ENCODE results near the gene COA1.
"Not testable (repeated sequence)": the region's sequence is repeated elsewhere in the genome, so short reads cannot be mapped to it uniquely, and the experiment has no call there.

Gene COA1, protein sequence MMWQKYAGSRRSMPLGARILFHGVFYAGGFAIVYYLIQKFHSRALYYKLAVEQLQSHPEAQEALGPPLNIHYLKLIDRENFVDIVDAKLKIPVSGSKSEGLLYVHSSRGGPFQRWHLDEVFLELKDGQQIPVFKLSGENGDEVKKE

DNA sequence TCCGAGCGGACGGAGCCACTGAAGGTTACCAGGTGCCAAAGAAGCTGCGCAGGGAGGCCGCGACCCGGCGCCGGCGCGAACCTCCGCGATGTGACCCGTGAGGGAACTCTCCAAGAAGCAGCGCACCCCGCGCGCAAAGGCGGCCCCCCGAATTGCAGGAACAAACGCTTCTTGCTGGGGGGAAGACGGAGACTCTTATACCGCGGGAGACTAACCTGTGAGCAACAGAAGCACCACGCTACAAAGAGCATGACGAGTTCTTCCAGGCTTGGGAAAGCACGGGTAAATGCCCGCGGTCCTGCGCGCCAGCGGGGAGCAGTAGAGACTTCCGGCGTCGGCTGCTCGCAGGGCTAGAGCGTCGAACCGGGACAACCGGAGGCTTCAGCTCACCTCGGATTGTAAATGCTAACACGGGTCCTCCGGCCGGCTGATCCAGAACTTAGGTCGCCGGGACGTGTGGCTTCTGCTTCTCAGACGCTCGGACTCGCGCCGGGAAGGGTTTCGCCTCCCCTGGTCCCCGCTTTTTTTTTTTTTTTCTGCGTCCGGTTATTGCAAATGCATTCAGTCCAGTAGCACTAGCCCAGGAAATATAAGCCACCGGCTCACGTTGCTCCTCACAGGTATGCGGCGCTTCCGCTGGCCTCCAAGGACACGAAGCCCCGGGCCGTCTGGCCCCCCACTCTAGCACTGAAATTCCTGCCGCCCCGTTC lies at the start of gene COA1:
Gene COA1 (minus strand): TSS at position 310 of the 710 bp plus-strand sequence. CDS start 80,909 bp downstream, outside the sequence.
- DNase-seq = peak in 1 of 2 experiments; percentile 35

DNA sequence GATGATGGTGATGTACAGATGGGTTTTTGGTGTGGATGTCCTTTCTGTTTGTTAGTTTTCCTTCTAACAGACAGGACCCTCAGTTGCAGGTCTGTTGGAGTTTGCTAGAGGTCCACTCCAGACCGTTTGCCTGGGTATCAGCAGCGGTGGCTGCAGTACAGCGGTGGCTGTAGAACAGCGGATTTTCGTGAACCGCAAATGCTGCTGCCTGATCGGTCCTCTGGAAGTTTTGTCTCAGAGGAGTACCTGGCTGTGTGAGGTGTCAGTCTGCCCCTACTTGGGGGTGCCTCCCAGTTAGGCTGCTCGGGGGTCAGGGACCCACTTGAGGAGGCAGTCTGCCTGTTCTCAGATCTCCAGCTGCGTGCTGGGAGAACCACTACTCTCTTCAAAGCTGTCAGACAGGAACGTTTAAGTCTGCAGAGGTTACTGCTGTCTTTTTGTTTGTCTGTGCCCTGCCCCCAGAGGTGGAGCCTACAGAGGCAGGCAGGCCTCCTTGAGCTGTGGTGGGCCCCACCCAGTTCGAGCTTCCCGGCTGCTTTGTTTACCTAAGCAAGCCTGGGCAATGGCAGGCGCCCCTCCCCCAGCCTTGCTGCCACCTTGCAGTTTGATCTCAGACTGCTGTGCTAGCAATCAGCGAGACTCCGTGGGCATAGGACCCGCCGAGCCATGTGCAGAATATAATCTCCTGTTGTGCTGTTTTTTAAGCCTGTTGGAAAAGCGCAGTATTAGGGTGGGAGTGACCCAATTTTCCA lies 49.1 kb upstream of the COA1 start:
- DNase-seq = not testable (repeated sequence)

DNA sequence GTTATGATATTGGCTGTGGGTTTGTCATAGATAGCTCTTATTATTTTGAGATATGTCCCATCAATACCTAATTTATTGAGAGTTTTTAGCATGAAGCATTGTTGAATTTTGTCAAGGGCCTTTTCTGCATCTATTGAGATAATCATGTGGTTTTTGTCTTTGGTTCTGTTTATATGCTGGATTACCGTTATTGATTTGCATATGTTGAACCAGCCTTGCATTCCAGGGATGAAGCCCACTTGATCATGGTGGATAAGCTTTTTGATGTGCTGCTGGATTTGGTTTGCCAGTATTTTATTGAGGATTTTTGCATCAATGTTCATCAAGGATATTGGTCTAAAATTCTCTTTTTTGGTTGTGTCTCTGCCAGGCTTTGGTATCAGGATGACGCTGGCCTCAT lies 45.9 kb upstream of the COA1 start:
- DNase-seq = not testable (repeated sequence)

DNA sequence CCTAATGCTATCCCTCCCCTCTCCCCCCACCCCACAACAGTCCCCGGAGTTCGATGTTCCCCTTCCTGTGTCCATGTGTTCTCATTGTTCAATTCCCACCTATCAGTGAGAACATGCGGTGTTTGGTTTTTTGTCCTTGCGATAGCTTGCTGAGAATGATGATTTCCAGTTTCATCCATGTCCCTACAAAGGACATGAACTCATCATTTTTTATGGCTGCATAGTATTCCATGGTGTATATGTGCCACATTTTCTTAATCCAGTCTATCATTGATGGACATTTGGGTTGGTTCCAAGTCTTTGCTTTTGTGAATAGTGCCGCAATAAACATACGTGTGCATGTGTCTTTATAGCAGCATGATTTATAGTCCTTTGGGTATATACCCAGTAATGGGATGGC lies 43.9 kb upstream of the COA1 start:
- DNase-seq = not testable (repeated sequence)

DNA sequence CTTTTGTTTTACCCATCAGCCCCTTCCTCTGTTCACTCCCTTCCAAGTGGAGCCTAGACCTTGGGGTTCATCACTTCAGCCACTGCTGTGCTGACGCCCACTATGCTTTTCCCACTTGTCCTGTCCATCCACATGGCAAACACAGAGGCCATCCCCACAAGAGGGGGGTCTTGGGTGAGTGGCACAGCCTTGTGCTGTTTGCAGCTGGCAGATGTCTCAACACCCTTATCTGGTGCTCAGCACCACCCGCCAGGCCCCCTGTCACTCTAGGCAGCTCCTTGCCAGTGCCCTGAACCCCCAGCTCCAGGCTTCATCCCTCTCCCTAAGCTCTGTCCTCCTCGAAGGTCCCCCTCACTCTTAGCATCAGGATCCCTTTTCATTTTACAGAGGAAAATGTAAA lies 42.2 kb upstream of the COA1 start:
- no peak for DNase-seq

DNA sequence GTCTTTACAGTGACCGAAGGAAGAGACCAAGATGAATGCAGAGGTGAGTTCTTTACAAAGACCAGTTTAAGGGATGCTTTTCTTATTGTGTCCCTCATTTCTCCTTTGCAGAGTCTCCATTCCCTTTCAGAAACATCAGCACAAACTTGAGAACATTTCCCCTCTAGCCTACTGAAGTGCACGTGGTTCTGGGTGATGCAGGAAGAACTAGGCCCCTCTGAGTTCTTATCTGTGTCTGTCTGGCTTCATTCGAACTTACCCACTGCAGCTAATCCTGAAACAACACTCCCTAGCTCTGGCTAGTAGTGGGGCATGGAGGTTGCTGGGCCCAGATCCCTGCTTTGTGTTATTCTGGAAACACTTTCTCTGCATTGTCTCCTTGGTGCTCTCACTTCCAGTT lies 41.8 kb upstream of the COA1 start:
- DNase-seq = no peak

DNA sequence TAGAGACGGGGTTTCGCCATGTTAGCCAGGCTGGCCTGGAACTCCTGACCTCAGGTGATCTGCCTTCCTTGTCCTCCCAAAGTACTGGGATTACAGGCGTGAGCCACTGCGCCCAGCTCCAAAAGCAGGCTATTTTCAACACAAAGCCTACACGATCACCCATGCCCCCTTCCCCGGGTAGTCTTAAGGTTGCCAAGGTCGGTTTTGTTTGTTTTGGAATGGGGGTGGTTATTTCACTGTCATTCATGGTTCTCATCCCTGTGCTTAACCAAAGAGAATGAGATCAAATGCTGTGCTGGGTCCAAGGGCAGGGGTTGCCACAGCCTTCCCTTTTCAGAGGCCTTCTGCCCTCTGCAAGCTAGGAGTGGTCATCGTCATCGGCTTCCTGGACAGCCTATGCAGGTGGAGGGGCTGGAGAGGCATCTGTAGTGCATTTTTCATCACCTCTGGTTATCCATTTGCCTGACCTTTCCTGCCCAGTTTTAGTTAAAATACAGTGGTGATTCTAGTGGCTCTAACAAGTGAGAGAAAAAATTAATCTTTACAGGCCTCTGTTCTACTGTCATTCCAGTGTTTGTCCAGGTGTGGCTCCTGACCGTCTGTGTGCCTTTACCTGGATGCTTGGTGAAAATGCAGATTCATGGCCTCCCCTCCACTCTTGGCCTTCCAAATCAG lies 40.6 kb upstream of the COA1 start:
- no peak for DNase-seq

DNA sequence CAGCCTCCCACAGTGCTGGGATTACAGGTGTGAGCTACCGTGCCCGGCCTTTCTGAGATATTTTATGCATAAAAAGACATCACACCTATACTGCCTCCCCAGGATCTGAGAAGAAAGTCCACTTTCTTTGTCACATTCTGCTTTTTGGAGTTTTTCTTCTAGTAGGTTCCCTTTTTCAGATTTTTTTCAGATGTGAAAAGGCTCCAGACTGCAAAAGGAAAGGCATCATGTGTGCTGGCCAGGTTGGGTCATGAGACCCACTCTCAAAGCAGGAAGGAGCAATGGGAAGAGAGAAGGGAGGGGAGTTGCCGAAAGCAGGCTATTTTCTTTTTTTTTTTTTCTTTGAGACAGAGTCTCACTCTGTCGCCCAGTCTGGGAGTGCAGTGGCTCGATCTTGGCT lies 40.0 kb upstream of the COA1 start:
- no peak for DNase-seq

DNA sequence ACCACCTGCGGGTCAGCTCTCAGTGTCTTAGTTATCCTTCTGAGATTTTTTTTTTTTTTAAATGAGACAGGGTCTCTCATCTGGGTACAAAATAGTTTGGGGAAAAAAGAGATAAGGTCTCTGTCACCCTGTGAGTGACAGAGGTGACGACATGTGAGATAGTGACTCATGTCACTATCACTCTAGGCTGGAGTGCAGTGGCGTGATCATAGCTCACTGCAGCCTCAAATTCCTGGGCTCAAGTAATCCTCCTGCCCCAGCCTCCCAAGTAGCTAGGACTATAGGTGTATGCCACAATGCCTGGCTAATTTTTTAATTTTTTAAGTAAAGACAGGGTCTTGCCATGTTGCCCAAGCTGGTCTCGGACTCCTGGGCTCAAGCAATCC lies 39.6 kb upstream of the COA1 start:
- DNase-seq = no peak

DNA sequence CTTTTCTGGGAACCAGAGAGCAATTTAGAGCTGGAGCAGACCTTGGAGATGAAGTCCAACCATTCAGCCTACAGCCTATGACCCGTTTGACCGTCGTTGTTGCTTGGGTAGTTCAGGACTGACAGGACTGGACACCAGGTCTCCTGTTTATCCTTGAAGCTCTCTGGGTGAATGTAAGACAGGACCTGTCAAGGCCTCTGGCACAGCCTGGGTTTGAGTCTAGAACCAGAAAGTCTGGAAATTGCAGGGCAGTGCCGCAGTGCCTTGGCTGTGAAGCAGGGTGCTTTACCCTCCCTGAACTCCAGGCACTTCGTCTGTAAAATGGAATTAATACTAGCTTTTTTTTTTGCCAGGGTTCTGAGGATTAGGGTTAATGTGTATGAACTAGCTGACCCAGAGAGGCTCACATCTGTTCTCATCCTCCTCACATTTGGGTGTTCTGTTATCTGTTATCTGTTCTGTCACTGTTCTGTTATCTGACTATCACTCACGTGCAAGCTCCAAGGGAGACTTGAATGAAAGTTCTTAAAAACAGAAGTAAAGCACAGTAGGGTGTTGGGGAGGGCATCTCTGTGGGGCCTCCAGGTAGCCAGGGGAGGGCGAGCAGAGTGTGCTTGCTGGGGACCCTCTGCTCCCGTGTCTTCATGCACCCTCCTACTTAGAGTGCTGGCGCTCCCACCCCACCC lies 39.0 kb upstream of the COA1 start:
- no peak for DNase-seq

DNA sequence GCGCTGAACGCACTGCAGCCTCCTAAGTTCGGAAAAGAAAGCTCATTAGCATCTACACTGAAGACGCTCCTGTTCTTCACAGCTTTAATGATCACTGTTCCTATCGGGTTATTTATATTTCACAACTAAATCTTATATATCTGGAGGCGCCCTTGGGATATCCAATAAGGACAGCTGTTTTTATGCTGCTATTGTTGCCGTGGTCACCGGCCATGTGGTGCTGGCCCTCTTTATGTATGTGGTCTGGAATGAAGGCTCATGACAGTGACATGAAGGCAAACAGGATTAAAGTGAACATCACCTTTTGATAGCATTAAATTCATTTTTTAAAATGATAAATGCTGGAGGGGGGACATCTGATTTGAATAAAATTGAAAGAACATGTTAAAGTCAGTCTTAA lies 38.0 kb upstream of the COA1 start:
- DNase-seq = no peak

DNA sequence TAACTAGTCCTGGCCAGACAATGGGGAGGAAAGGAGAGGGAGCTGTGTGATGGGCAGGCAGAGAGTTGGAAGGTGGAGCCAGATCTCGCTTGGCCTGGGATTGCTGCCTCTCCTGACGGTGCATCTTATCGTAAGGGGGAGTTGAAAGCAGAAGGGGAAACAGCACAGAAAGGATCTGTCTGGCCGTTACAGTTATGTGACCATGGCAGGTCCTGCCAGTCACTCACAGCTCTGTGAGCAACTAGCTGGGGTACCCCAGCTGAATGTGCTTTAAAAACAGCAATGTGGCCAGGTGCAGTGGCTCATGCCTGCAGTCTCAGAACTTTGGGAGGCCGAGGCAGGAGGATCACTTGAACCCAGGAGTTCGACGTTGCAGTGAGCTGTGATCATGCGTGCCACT lies 37.2 kb upstream of the COA1 start:
- DNase-seq = no peak

DNA sequence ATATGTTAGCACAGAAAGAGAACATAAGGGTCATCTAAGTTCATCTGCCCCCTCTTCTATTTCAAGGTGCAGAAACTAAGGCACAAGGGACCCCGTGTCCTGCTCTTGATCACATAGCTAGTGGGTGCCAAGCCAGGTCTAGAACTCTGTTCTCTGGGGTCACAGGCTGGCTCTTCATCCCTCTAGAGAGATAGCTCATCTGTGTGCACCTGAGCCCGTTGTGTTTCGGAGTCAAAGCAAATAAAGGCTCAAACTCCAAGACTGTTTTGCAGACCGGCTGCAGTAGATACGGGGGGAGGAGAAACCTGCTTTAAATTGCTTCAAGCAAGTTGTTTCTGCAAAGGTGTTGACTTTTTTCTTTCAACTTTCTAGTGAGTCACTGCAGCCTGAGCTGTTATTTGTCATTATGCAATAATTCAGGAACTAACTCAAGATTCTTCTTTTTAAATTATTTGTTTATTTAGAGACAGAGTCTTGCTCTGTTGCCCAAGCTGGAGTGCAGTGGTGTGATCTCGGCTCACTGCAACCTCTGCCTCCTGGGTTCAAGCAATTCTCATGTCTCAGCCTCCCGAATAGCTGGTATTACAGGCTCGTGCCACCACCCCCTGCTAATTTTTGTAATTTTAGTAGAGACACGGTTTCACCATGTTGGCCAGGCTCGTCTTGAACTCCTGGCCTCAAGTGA lies 35.6 kb upstream of the COA1 start:
- no peak for DNase-seq

DNA sequence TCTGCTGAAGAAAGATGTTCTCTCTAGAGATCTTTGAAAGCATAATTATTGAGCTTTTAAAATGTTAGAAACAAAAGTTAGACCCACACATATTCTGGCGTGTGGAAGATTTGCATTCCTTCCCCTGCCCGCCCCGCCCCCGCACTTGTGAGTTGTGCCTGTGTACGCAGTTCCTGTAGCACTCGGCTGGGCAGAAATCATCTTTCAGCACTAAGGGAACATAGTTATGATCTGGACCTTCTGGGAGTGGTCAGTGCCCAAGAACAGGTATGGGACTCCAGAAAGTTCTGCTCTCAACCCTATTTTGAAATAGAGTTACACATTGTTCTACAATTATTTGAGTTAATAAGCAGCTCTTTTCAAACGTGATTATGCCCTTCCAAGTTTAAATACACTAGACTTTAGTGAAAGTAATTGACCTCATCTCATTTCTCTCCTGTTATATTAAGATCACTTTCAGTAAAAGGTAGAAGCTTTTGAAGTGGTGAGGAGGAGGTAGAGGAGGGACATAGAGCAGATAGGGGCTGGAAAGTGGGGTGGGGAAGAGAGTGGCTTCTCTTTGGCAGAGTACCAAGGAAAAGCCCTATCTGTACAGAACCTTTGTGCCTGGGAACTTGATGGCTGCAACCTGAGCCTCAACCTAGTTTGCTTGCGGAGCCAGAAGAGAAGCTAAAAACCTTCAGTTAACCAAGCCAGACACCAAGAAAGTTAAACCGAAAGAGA lies 34.9 kb upstream of the COA1 start:
- no peak for DNase-seq

DNA sequence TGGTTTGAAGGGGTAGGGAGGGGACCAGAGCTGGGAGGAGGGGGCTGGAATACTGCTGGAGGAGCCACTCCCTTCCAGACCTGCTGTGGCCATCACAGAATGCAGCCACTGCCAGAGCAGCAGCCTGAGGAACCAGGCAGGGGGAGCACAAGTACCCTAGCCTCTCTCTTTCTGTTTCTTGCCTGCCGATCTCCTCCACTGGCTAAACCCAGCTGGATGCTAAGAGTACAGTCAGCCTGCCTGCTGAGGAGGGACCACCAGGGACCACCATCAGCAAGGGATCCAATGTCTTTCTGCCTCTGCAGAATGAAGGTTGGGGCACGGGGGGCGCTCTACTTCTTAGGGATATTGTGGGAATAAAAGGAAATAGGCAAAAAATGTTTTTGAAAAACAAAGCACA lies 33.9 kb upstream of the COA1 start:
- DNase-seq = no peak

DNA sequence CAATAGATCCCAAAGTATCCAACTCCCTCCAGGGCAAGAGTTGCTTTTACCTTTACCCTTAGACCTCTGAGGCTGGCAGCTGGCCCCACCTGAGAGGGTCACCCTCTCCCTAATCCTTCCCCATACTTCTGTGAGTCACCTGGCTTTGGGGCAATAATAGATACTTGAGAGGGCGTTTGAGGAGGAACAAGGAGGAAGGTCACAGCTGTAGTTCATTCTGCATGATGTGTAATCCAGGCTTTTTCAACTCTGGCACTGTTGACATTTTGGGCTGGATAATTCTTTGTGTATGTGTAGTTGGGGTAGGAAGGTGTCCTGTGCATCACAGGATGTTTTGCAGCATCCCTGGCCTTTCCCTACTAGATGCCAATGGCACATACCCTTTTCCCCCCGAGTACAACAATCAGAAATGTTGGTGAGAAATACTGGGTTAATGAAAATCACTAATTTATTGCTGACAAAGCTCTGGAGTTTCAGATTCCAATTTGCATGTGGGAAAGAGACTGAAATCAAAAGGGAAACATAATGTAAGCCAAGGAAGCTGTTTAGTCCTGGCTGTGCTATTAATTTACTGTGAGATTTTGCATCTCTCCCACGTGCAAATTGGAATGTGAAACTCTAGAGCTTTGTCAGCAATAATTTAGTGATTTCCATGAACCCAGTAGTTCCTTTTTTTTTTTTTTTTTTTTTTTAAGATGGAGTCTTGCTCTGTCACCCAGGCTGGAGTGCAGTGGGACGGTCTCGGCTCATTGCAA lies 32.8 kb upstream of the COA1 start:
- DNase-seq = no peak

DNA sequence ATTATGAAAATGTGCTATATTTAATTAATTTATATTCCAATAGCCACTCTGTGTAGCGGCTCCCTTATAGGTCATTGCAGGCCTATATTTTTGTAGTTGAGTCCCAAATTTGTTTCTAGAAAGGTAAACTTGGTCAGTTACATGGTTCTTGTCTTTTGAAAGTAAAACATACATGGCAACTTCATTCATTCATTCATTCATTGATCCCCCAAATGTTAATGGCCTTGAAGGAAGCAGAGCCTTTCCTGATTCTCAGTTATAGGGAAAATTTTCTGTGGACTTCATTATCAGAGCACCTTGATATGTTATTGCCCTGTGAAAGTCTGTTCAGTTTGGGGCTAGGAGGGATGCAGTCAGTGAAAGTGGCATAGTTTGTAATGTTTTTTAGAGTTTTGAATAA lies 32.1 kb upstream of the COA1 start:
- no peak for DNase-seq

DNA sequence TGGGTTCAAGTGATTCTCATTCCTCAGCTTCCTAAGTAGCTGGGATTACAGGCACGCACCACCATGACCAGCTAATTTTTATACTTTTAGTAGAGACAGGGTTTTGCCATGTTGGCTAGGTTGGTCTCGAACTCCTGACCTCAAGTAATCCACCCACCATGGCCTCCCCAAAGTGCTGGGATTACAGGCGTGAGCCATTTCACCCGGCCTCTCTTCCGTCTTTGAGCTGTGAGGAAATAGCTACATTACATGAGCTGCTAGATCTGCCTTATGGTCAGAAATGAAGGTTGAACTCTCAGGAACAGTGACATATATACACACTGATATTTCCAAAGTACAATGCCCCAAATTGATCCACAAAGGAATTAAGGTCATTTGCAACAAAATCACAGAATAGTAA lies 31.5 kb upstream of the COA1 start:
- DNase-seq = no peak

DNA sequence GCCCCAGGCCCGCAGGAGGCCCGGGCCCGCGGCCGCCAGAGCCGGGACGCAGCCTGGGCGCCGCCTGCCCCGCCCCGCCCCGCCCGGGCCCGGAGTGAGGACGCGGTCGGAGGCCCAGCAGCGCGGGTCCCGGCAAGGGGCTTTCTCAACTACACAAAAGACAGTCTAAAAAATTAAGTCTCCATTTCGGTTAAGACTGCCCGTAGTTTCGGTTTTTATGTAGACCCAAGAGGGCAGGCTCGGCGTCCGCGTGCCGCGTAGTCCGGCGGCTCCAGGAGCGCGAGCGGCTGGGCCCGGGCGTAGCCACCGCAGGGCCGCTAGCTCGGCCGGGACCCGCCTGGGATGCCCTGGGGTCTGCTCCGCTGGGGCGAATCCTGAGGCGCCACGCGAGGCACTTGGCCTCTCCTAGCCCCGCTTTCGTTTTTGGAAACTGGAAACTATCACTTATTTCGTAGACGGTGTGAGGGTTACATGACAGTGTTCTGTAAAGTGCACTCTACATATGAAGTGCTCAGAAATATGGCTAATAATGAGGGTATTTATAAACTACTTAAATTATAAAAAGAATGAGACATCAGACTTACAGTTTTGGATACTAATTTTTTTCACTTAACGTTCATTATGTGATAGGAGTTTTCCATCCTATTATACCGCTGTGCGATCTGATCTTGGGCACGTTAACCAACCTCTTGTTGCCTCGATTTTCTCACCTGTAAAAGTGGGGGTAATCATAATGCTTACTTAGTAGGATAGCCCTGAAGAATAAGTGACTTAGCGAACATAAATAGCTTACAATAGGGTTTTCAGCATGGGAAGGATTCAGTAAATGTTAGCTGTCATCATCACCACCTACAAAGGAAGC lies 29.7 kb upstream of the COA1 start:
- no peak for DNase-seq
